Measurements from ENCODE around the gene PIF1.

DNA sequence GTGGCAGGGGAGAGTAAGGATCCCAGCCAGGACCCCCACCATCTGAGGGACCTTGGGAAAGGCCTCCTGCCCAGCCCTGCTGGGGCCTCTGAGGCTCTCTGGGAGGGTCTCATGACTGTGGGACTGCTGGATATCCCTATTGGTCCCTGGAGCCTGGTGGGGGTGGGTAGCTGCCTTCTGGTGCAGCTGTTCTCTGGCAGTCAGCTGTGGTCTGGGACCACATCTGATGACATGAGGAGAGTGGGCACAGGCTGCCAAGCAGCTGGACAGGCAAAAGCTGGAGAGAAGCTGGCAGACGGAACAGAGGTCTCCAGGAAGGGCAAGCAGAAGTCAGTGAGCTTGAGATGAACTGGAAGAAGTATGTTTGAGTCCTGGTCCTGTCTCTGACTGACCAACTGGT lies 38.6 kb upstream of the PIF1 start:
- TF ChIP-seq, protein P1, sequence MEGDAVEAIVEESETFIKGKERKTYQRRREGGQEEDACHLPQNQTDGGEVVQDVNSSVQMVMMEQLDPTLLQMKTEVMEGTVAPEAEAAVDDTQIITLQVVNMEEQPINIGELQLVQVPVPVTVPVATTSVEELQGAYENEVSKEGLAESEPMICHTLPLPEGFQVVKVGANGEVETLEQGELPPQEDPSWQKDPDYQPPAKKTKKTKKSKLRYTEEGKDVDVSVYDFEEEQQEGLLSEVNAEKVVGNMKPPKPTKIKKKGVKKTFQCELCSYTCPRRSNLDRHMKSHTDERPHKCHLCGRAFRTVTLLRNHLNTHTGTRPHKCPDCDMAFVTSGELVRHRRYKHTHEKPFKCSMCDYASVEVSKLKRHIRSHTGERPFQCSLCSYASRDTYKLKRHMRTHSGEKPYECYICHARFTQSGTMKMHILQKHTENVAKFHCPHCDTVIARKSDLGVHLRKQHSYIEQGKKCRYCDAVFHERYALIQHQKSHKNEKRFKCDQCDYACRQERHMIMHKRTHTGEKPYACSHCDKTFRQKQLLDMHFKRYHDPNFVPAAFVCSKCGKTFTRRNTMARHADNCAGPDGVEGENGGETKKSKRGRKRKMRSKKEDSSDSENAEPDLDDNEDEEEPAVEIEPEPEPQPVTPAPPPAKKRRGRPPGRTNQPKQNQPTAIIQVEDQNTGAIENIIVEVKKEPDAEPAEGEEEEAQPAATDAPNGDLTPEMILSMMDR (IDR thresholded peaks at IDR 0.05; ENCODE audit: insufficient read depth, low read depth, low read length): no peak
- no peak for TF ChIP-seq EZH2 (IDR thresholded peaks at IDR 0.05; ENCODE audit: insufficient read depth, low read length)

Data from astrocyte (in vitro differentiated cells and primary cell).